Stomach (tissue), 9 donors: ENCODE results near the gene TEAD3. TPM values are rescaled to one million over a fixed set of nuclear protein-coding genes. Genes with fewer than 3 reads are reported as not detected.

Experiments used
- DNase-seq, 2 donors: peaks; one replicate each; pipeline versions ENCODE4 v3.0.0 to v3.0.0-alpha.2; 2013 to 2019
- H3K27ac ChIP-seq, 5 donors: fragments of 200-600 bp in 4 of 5; sonication (generic) in 4 of 5; one replicate each; pipeline ENCODE4 v1.5.1; 2013 to 2019; ENCODE audit warnings: mild to moderate bottlenecking in 1 of 5, moderate library complexity in 1 of 5
- H3K27me3 ChIP-seq, 3 donors: fragments of 200-600 bp; sonication (generic); one replicate each; pipeline ENCODE4 v1.5.1; 2017 to 2019; ENCODE audit warnings: mixed run types in 1 of 3
- H3K36me3 ChIP-seq, 4 donors: fragments of 200-600 bp; sonication (generic); 1 replicate in 3 of 4; 2 replicates in 1 of 4; pipeline ENCODE4 v1.5.1; 2016 to 2019
- H3K4me1 ChIP-seq, 4 donors: fragments of 200-600 bp; sonication (generic); one replicate each; pipeline ENCODE4 v1.5.1; 2016 to 2019
- H3K4me3 ChIP-seq, 4 donors: fragments of 200-600 bp; sonication (generic) in 3 of 4; one replicate each; pipeline ENCODE4 v1.5.1; 2016 to 2019; ENCODE audit warnings: mild to moderate bottlenecking in 1 of 4
- H3K9me3 ChIP-seq, 4 donors: fragments of 200-600 bp; sonication (generic); one replicate each; pipeline ENCODE4 v1.5.1; 2016 to 2019
- CTCF ChIP-seq, 7 experiments: fragments of 450-650 bp in 4 of 7; fragments of 200-600 bp in 3 of 7; sonication (generic) in 3 of 7; IDR thresholded peaks; one replicate each; pipeline ENCODE4 v1.5.1; 2016 to 2019; ENCODE audit warnings: antibody characterized with exemption in 7 of 7, control low read depth in 2 of 7, mild to moderate bottlenecking in 1 of 7
- EP300 ChIP-seq: sonication (generic); formaldehyde crosslinking; IDR thresholded peaks from one replicate; pipeline ENCODE4 v1.6.1; 2017; ENCODE audit warnings: antibody characterized with exemption
- POLR2A ChIP-seq, 4 donors: fragments of 450-650 bp; IDR thresholded peaks; one replicate each; pipeline ENCODE4 v1.6.1; 2016; ENCODE audit warnings: antibody characterized with exemption in 4 of 4, control low read depth in 2 of 4, mild to moderate bottlenecking in 1 of 4, moderate library complexity in 1 of 4
- POLR2AphosphoS5 ChIP-seq, 3 donors: sonication (generic); formaldehyde crosslinking; IDR thresholded peaks; one replicate each; pipeline ENCODE4 v1.6.1; 2016; ENCODE audit warnings: antibody characterized with exemption in 3 of 3
- WGBS, 5 donors: extraction: QIAGEN DNeasy Blood & Tissue Kit in 3 of 5; methylation state at CpG; one replicate each; pipeline versions ENCODE4 v1.1.5 to v1.1.7; 2013 to 2018; 5-methylcytosine and 5-hydroxymethylcytosine counted together
- intact Hi-C: fragments of 100-400 bp; cut with DNase I; formaldehyde crosslinking; loops from one replicate; pipeline ENCODE4 v1.15.1; 2023; ENCODE audit warnings: low total_unique reads
- polyA plus RNA-seq, 3 donors: library from polyadenylated mRNA; stranded (reverse); fragments of 200-250 nt; gene quantifications; one replicate each; pipeline ENCODE4 v1.2.3, GENCODE V29; 2013
- total RNA-seq, 5 donors: library from RNA; depleted of rRNA; stranded (reverse); fragments of >200 nt; gene quantifications; one replicate each; pipeline versions ENCODE4 v1.1.0 to v1.2.3, GENCODE V29; 2014 to 2016
- donor health status: healthy with polysubstance abuse.
- donor health status: Bipolar disorder and iron deficiency.
- donor health status: healthy.

Gene TEAD3
- total and polyA plus RNA-seq, 8 donors: 13.0 to 49.1 (median 18.9) TPM

GRCh38 chr6:35508542-35508941 is 11.7 kb upstream of the TEAD3 start:
- peaks cover 0 to 86% (median 28%) of the 10 kb centered on the region in 3 donors for H3K27me3 ChIP-seq
- H3K9me3 ChIP-seq: no peaks in the 10 kb centered on the region
- H3K4me1 ChIP-seq: peaks cover 0 to 14% (median 10%) of the 10 kb centered on the region in 4 donors
- H3K4me3 ChIP-seq: no peak overlapping the region
- no peaks in the 10 kb centered on the region for H3K36me3 ChIP-seq
- no peak for DNase-seq
- no peak overlapping the region for H3K27ac ChIP-seq
- WGBS, 5 donors: 48 to 65% (median 53%) methylated on average over 5 of the region's 5 CpGs
- intact Hi-C loops: no loop called here
- no peak for TF ChIP-seq POLR2A (IDR thresholded peaks at IDR 0.05)
- TF ChIP-seq POLR2AphosphoS5 (IDR thresholded peaks at IDR 0.05): no peak
- no peak for TF ChIP-seq EP300
- no peak for TF ChIP-seq CTCF (IDR thresholded peaks at IDR 0.05)

GRCh38 chr6:35508027-35508426 is 11.1 kb upstream of the TEAD3 start:
- intact Hi-C loops: no loop called here
- Histone ChIP-seq H3K27me3 (peaks cover 0 to 86% (median 30%) of the 10 kb centered on the region in 3 donors), H3K4me1 (peaks cover 0 to 14% (median 10%) of the 10 kb centered on the region in 4 donors), H3K9me3 (no peaks in the 10 kb centered on the region), H3K27ac (no peak overlapping the region), H3K36me3 (no peaks in the 10 kb centered on the region), H3K4me3 (no peak overlapping the region)
- 60 to 73% (median 67%) methylated on average over 2 of the region's 2 CpGs for WGBS, 5 donors
- no peak for DNase-seq
- no peak for TF ChIP-seq CTCF (IDR thresholded peaks at IDR 0.05)
- no peak for TF ChIP-seq EP300
- no peak for TF ChIP-seq POLR2A (IDR thresholded peaks at IDR 0.05)

GRCh38 chr6:35507221-35507620 is 10.3 kb upstream of the TEAD3 start:
- H3K27ac ChIP-seq: no peak overlapping the region
- TF ChIP-seq EP300: no peak
- no peak for TF ChIP-seq POLR2AphosphoS5 (IDR thresholded peaks at IDR 0.05)
- TF ChIP-seq CTCF (IDR thresholded peaks at IDR 0.05): no peak
- WGBS, 5 donors: 92 to 96% (median 93%) methylated on average over 2 of the region's 2 CpGs

GRCh38 chr6:35506536-35506935 is 9.7 kb upstream of the TEAD3 start:
- peaks cover 0 to 6% (median 3%) of the 10 kb centered on the region in 4 donors for H3K4me1 ChIP-seq
- intact Hi-C loops: no loop called here
- H3K36me3 ChIP-seq: no peaks in the 10 kb centered on the region
- H3K4me3 ChIP-seq: no peak overlapping the region
- H3K9me3 ChIP-seq: no peaks in the 10 kb centered on the region
- 89 to 92% (median 91%) methylated on average over 3 of the region's 3 CpGs for WGBS, 5 donors
- no peak for DNase-seq
- no peak overlapping the region for H3K27ac ChIP-seq
- peaks cover 0 to 79% (median 17%) of the 10 kb centered on the region in 3 donors for H3K27me3 ChIP-seq
- no peak for TF ChIP-seq POLR2A (IDR thresholded peaks at IDR 0.05)
- no peak for TF ChIP-seq POLR2AphosphoS5 (IDR thresholded peaks at IDR 0.05)
- TF ChIP-seq EP300: no peak
- no peak for TF ChIP-seq CTCF (IDR thresholded peaks at IDR 0.05)

More at GRCh38 chr6:35507221-35507620, 10.3 kb upstream of the TEAD3 start:
- Histone ChIP-seq H3K9me3 (no peaks in the 10 kb centered on the region), H3K36me3 (no peaks in the 10 kb centered on the region), H3K4me1 (peaks cover 0 to 13% (median 10%) of the 10 kb centered on the region in 4 donors), H3K4me3 (no peak overlapping the region), H3K27me3 (peaks cover 0 to 86% (median 24%) of the 10 kb centered on the region in 3 donors)
- intact Hi-C loops: no loop called here
- no peak for DNase-seq
